ENCODE data around the gene NPL.

The NPL gene

GRCh38 chr1:182764029-182764727, 25.4 kb upstream of the NPL start:
- Histone ChIP-seq H3K4me3 (ENCODE audit: low read length) (no peak overlapping the region), H3K9ac (ENCODE audit: low read length) (no peak overlapping the region), H3K9me3 (ENCODE audit: control insufficient read depth, low read length) (no peaks in the 10 kb centered on the region), H3K27me3 (ENCODE audit: control insufficient read depth, insufficient read depth, low read length) (no peaks in the 10 kb centered on the region), H3K36me3 (ENCODE audit: control insufficient read depth, insufficient read depth, low read length) (no peaks in the 10 kb centered on the region), H3K4me1 (ENCODE audit: control insufficient read depth, insufficient read depth, low read length) (no peaks in the 10 kb centered on the region)

GRCh38 chr1:182765391-182765790, 24.2 kb upstream of the NPL start:
- no peak overlapping the region for H3K4me3 ChIP-seq (ENCODE audit: low read length)
- H3K9me3 ChIP-seq (ENCODE audit: control insufficient read depth, low read length): no peaks in the 10 kb centered on the region
- H3K27me3 ChIP-seq (ENCODE audit: control insufficient read depth, insufficient read depth, low read length): no peaks in the 10 kb centered on the region
- no peaks in the 10 kb centered on the region for H3K36me3 ChIP-seq (ENCODE audit: control insufficient read depth, insufficient read depth, low read length)
- no peak overlapping the region for H3K9ac ChIP-seq (ENCODE audit: low read length)
- H3K4me1 ChIP-seq (ENCODE audit: control insufficient read depth, insufficient read depth, low read length): no peaks in the 10 kb centered on the region

GRCh38 chr1:182766050-182766449, 23.5 kb upstream of the NPL start:
- Histone ChIP-seq H3K4me3 (ENCODE audit: low read length) (no peak overlapping the region), H3K9me3 (ENCODE audit: control insufficient read depth, low read length) (no peaks in the 10 kb centered on the region), H3K4me1 (ENCODE audit: control insufficient read depth, insufficient read depth, low read length) (no peaks in the 10 kb centered on the region), H3K36me3 (ENCODE audit: control insufficient read depth, insufficient read depth, low read length) (no peaks in the 10 kb centered on the region), H3K9ac (ENCODE audit: low read length) (no peak overlapping the region), H3K27me3 (ENCODE audit: control insufficient read depth, insufficient read depth, low read length) (no peaks in the 10 kb centered on the region)

GRCh38 chr1:182766881-182767645, 22.5 kb upstream of the NPL start:
- H3K9ac ChIP-seq (ENCODE audit: low read length): no peak overlapping the region
- no peak overlapping the region for H3K4me3 ChIP-seq (ENCODE audit: low read length)
- no peaks in the 10 kb centered on the region for H3K9me3 ChIP-seq (ENCODE audit: control insufficient read depth, low read length)
- no peaks in the 10 kb centered on the region for H3K4me1 ChIP-seq (ENCODE audit: control insufficient read depth, insufficient read depth, low read length)
- no peaks in the 10 kb centered on the region for H3K27me3 ChIP-seq (ENCODE audit: control insufficient read depth, insufficient read depth, low read length)
- no peaks in the 10 kb centered on the region for H3K36me3 ChIP-seq (ENCODE audit: control insufficient read depth, insufficient read depth, low read length)

GRCh38 chr1:182768963-182769362, 20.6 kb upstream of the NPL start:
- no peak overlapping the region for H3K4me3 ChIP-seq (ENCODE audit: low read length)
- H3K9ac ChIP-seq (ENCODE audit: low read length): no peak overlapping the region
- H3K27me3 ChIP-seq (ENCODE audit: control insufficient read depth, insufficient read depth, low read length): no peaks in the 10 kb centered on the region
- no peaks in the 10 kb centered on the region for H3K4me1 ChIP-seq (ENCODE audit: control insufficient read depth, insufficient read depth, low read length)
- no peaks in the 10 kb centered on the region for H3K36me3 ChIP-seq (ENCODE audit: control insufficient read depth, insufficient read depth, low read length)
- no peaks in the 10 kb centered on the region for H3K9me3 ChIP-seq (ENCODE audit: control insufficient read depth, low read length)

GRCh38 chr1:182770232-182770631, 19.3 kb upstream of the NPL start:
- H3K9me3 ChIP-seq (ENCODE audit: control insufficient read depth, low read length): no peaks in the 10 kb centered on the region
- no peak overlapping the region for H3K9ac ChIP-seq (ENCODE audit: low read length)
- H3K4me3 ChIP-seq (ENCODE audit: low read length): no peak overlapping the region
- H3K4me1 ChIP-seq (ENCODE audit: control insufficient read depth, insufficient read depth, low read length): no peaks in the 10 kb centered on the region
- no peaks in the 10 kb centered on the region for H3K27me3 ChIP-seq (ENCODE audit: control insufficient read depth, insufficient read depth, low read length)
- H3K36me3 ChIP-seq (ENCODE audit: control insufficient read depth, insufficient read depth, low read length): no peaks in the 10 kb centered on the region

GRCh38 chr1:182771187-182771984, 18.2 kb upstream of the NPL start:
- no peaks in the 10 kb centered on the region for H3K36me3 ChIP-seq (ENCODE audit: control insufficient read depth, insufficient read depth, low read length)
- H3K4me3 ChIP-seq (ENCODE audit: low read length): no peak overlapping the region
- H3K9me3 ChIP-seq (ENCODE audit: control insufficient read depth, low read length): no peaks in the 10 kb centered on the region
- no peaks in the 10 kb centered on the region for H3K27me3 ChIP-seq (ENCODE audit: control insufficient read depth, insufficient read depth, low read length)
- H3K4me1 ChIP-seq (ENCODE audit: control insufficient read depth, insufficient read depth, low read length): no peaks in the 10 kb centered on the region
- H3K9ac ChIP-seq (ENCODE audit: low read length): no peak overlapping the region

GRCh38 chr1:182777386-182777785, 12.2 kb upstream of the NPL start:
- Histone ChIP-seq H3K4me3 (ENCODE audit: low read length) (no peak overlapping the region), H3K9ac (ENCODE audit: low read length) (no peak overlapping the region), H3K9me3 (ENCODE audit: control insufficient read depth, low read length) (no peaks in the 10 kb centered on the region), H3K27me3 (ENCODE audit: control insufficient read depth, insufficient read depth, low read length) (no peaks in the 10 kb centered on the region), H3K4me1 (ENCODE audit: control insufficient read depth, insufficient read depth, low read length) (no peaks in the 10 kb centered on the region), H3K36me3 (ENCODE audit: control insufficient read depth, insufficient read depth, low read length) (no peaks in the 10 kb centered on the region)

- H3K9ac ChIP-seq (ENCODE audit: low read length): no peak overlapping the region
Observed at GRCh38 chr1:182778862-182779261, 10.7 kb upstream of the NPL start.

GRCh38 chr1:182779530-182779929, 10.0 kb upstream of the NPL start:
- Histone ChIP-seq H3K9ac (ENCODE audit: low read length) (no peak overlapping the region), H3K9me3 (ENCODE audit: control insufficient read depth, low read length) (no peaks in the 10 kb centered on the region), H3K4me1 (ENCODE audit: control insufficient read depth, insufficient read depth, low read length) (no peaks in the 10 kb centered on the region), H3K27me3 (ENCODE audit: control insufficient read depth, insufficient read depth, low read length) (no peaks in the 10 kb centered on the region), H3K4me3 (ENCODE audit: low read length) (no peak overlapping the region), H3K36me3 (ENCODE audit: control insufficient read depth, insufficient read depth, low read length) (no peaks in the 10 kb centered on the region)

More at GRCh38 chr1:182778862-182779261, 10.7 kb upstream of the NPL start:
- Histone ChIP-seq H3K4me3 (ENCODE audit: low read length) (no peak overlapping the region), H3K9me3 (ENCODE audit: control insufficient read depth, low read length) (no peaks in the 10 kb centered on the region), H3K4me1 (ENCODE audit: control insufficient read depth, insufficient read depth, low read length) (no peaks in the 10 kb centered on the region), H3K36me3 (ENCODE audit: control insufficient read depth, insufficient read depth, low read length) (no peaks in the 10 kb centered on the region), H3K27me3 (ENCODE audit: control insufficient read depth, insufficient read depth, low read length) (no peaks in the 10 kb centered on the region)

- Histone ChIP-seq H3K36me3 (ENCODE audit: control insufficient read depth, insufficient read depth, low read length) (no peaks in the 10 kb centered on the region), H3K9ac (ENCODE audit: low read length) (no peak overlapping the region), H3K27me3 (ENCODE audit: control insufficient read depth, insufficient read depth, low read length) (no peaks in the 10 kb centered on the region), H3K9me3 (ENCODE audit: control insufficient read depth, low read length) (no peaks in the 10 kb centered on the region), H3K4me1 (ENCODE audit: control insufficient read depth, insufficient read depth, low read length) (no peaks in the 10 kb centered on the region), H3K4me3 (ENCODE audit: low read length) (no peak overlapping the region)
Observed at GRCh38 chr1:182781841-182782586, 7.6 kb upstream of the NPL start.

Measured in mucosa of stomach (tissue), 1 donor.